Panc1 (cell line): ENCODE results near the gene APOM. TPM values are rescaled to one million over a fixed set of nuclear protein-coding genes. Genes with fewer than 3 reads are reported as not detected.
A peak's percentile ranks its signal among the peaks of the same experiment; 100 is the strongest.

Source experiments
- ATAC-seq: fragments of 200-7000 bp; cut with Tn5 transposase; 2 replicates; pipeline ENCODE4 v1.9.1; 2020; ENCODE audit warnings: mild to moderate bottlenecking, moderate library complexity
- BruUV-seq: library from RNA; stranded (reverse); fragments of 400-500 nt; replicated peaks from 2 replicates; lab custom pipeline; 2021; lab: Mats Ljungman, UMichigan
- CTCF ChIA-PET: fragments of 300-600 bp; sonication (Branson Sonifier 250); formaldehyde crosslinking; loops from one replicate; lab custom pipeline; 2022; ENCODE audit warnings: antibody characterized with exemption; lab: Charles Lee
- POLR2A ChIA-PET: fragments of 300-600 bp; sonication (Branson Sonifier 250); formaldehyde crosslinking; loops from one replicate; lab custom pipeline; 2022; ENCODE audit warnings: antibody characterized with exemption; lab: Charles Lee
- DNase-seq: peaks from one replicate; pipeline ENCODE4 v3.0.0-alpha.2; 2010; ENCODE audit warnings: low read depth, low spot score
- H3K27ac ChIP-seq: 2 replicates; pipeline ENCODE4 v1.5.1; 2011; ENCODE audit warnings: mild to moderate bottlenecking, low read length, inconsistent platforms
- H3K27me3 ChIP-seq: fragments of 200-500 bp; sonication (Bioruptor generic); 2 replicates; pipeline ENCODE4 v1.6.0; 2014; ENCODE audit warnings: low read length, inconsistent platforms; ENCODE audit not compliant: control insufficient read depth, insufficient read depth
- H3K36me3 ChIP-seq: fragments of 200-500 bp; sonication (Bioruptor generic); 2 replicates; pipeline ENCODE4 v1.5.1; 2014; ENCODE audit warnings: inconsistent platforms, mild to moderate bottlenecking, low read length, moderate library complexity; ENCODE audit not compliant: control insufficient read depth, insufficient read depth
- H3K4me1 ChIP-seq: 2 replicates; pipeline ENCODE4 v1.5.1; 2011; ENCODE audit warnings: inconsistent platforms, mild to moderate bottlenecking, low read length, moderate library complexity; ENCODE audit not compliant: control insufficient read depth, insufficient read depth
- H3K4me3 ChIP-seq, 2 experiments: 2 replicates each; pipeline ENCODE4 v1.5.1; 2011 to 2012; ENCODE audit warnings: low read depth in 2 of 2, low read length in 2 of 2, mild to moderate bottlenecking in 2 of 2, inconsistent platforms in 1 of 2, moderate library complexity in 1 of 2
- H3K9me3 ChIP-seq: fragments of 200-500 bp; sonication (Bioruptor generic); 2 replicates; pipeline ENCODE4 v1.5.1; 2014; ENCODE audit warnings: low read depth, mild to moderate bottlenecking, inconsistent platforms, low read length, moderate library complexity; ENCODE audit not compliant: control insufficient read depth, insufficient read depth
- POLR2AphosphoS5 ChIP-seq: IDR thresholded peaks from 2 replicates; pipeline ENCODE4 v1.6.1; 2012; ENCODE audit warnings: mild to moderate bottlenecking, low read depth, low read length, moderate library complexity
- SIN3A ChIP-seq: IDR thresholded peaks from 2 replicates; pipeline ENCODE4 v1.6.1; 2012; ENCODE audit warnings: low read depth, mild to moderate bottlenecking, low read length, moderate library complexity, borderline replicate concordance; ENCODE audit not compliant: insufficient read depth
- TCF7L2 ChIP-seq: IDR thresholded peaks from 2 replicates; pipeline ENCODE4 v1.6.1; 2011; ENCODE audit warnings: mild to moderate bottlenecking, low read depth, low read length, inconsistent platforms
- in situ Hi-C: cut with HindIII; loops from 2 replicates; pipeline ENCODE4 v1.10.0; 2016; ENCODE audit warnings: low sequenced_read_pairs, low pct_unique_long_range_greater_than_20kb
- intact Hi-C: fragments of 100-400 bp; cut with micrococcal nuclease; formaldehyde crosslinking; loops from one replicate; pipeline ENCODE4 v1.10.0; 2022; ENCODE audit not compliant: unreplicated experiment
- total RNA-seq: library from RNA; stranded (reverse); gene quantifications from one replicate; pipeline ENCODE4 v1.2.1, GENCODE V29; 2021; ENCODE audit not compliant: unreplicated experiment
- TF ChIP-seq, protein P1 (sequence below): fragments of 450-650 bp; IDR thresholded peaks from 2 replicates; pipeline ENCODE4 v1.5.1; 2017; ENCODE audit warnings: mild to moderate bottlenecking
- TF ChIP-seq, protein P2 (sequence below), 2 experiments: IDR thresholded peaks; 2 replicates each; pipeline ENCODE4 v1.6.1; 2011 to 2012; ENCODE audit warnings: low read depth in 2 of 2, control low read depth in 1 of 2, low read length in 1 of 2, mild to moderate bottlenecking in 1 of 2, moderate library complexity in 1 of 2; ENCODE audit not compliant: insufficient read depth in 1 of 2

APOM gene
- total RNA-seq, 1 experiment from 2014 or later: 1.8 TPM

DNA sequence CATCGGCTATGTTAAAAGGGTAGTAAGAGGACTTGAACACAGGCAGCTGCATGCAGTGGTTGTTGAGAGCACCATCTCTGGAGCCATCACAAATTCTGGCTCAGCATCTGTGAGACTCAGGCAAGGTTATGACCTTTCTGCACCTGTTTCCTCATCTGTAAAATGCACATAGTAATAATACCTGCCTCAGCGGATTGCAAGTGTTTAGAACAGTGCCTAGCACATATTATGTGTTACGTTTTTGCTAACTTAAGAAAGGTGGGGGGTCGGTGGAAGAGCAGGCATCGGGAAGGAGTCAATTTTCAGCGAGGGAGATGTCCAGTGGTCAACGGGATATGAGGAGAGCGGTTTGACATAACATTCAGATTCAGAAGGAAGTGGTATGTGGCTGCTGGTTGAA, 22.3 kb downstream of the APOM start:
- CTCF ChIA-PET: no interaction called here

DNA sequence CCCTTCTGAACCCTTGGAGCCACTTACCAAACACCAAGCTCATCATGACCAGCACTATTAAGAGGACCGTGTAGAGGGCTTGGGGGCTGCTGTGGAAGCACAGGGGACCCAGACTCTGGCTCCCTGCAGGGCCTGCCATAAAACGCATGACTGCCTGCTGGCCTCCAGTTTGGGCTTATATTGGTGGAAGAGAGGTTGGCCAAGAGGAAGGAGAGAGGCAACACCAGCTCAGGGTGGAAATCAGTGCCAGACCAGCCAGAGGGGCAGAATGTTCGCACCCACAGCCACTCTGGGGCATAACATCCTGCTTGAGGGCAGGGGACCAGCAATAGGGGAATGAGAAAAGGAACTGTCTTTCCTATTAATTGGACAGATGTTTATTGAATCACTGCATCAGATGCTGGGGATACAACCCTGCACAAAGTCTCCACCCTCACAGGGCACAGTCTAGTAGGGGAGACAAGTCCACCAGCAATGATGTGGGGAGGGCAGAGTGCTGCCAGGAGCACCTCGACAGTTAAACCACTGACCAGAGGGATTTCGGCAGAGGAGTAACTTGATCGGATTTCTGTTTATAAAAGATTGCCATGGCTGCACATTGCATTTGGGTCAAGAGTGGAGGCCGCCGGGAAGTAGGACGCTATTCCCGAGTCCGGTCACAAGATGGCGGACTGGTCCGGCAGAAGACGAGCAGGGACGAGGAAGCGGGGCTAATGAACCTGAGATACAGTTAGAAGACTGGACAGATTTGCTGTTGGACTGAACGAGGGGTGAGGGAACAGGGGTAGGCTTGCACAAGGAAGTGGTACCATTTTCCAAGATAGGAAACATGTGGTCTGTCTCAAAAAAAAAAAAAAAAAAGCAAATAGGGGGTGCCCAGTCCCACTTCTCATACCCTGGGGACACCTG, 24.8 kb downstream of the APOM start, which contains the start of gene LY6G5C:
LY6G5C (minus strand) TSS at position 842 of the 909 bp plus-strand sequence; CDS start at position 148, 694 bp downstream.
- BruUV-seq: no TSS peak
- intact Hi-C loops (loop anchor here (5.0 kb wide), 2 partner anchors 92 to 152 kb away; no protein-coding TSS in a partner anchor), in situ Hi-C loops (no loop called here)
- POLR2A ChIA-PET: interaction anchor here (0.7 kb wide), 1 partner anchor 61 kb away, joined by 11 read pairs; no protein-coding TSS in a partner anchor
- no peak within 1 kb of the TSS; the same call in 1 of the 2 replicates for H3K27ac ChIP-seq
- TF ChIP-seq TCF7L2: no peak
- TF ChIP-seq, protein P1, sequence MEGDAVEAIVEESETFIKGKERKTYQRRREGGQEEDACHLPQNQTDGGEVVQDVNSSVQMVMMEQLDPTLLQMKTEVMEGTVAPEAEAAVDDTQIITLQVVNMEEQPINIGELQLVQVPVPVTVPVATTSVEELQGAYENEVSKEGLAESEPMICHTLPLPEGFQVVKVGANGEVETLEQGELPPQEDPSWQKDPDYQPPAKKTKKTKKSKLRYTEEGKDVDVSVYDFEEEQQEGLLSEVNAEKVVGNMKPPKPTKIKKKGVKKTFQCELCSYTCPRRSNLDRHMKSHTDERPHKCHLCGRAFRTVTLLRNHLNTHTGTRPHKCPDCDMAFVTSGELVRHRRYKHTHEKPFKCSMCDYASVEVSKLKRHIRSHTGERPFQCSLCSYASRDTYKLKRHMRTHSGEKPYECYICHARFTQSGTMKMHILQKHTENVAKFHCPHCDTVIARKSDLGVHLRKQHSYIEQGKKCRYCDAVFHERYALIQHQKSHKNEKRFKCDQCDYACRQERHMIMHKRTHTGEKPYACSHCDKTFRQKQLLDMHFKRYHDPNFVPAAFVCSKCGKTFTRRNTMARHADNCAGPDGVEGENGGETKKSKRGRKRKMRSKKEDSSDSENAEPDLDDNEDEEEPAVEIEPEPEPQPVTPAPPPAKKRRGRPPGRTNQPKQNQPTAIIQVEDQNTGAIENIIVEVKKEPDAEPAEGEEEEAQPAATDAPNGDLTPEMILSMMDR: peak; percentile 86
- no peaks in the 10 kb centered on the region for H3K36me3 ChIP-seq
- ATAC-seq: peak; percentile 92
- peak; percentile 30 for DNase-seq
- H3K27me3 ChIP-seq: no peaks in the 10 kb centered on the region
- H3K4me1 ChIP-seq: peaks cover 4% of the 10 kb centered on the region; the same call in 1 of the 2 replicates
- H3K4me3 ChIP-seq: no peak within 1 kb of the TSS; a peak in 1 of 4 replicates
- H3K9me3 ChIP-seq: no peaks in the 10 kb centered on the region
- CTCF ChIA-PET: interaction anchor here (0.5 to 0.6 kb wide), 2 partner anchors 13 to 257 kb away, joined by 3 to 6 read pairs; no protein-coding TSS in a partner anchor

More for the DNA sequence above, 22.3 kb downstream of the APOM start:
- Histone ChIP-seq H3K36me3 (no peaks in the 10 kb centered on the region), H3K27me3 (no peaks in the 10 kb centered on the region), H3K9me3 (no peaks in the 10 kb centered on the region), H3K27ac (no peak overlapping the region), H3K4me1 (peaks cover 4% of the 10 kb centered on the region; the same call in 1 of the 2 replicates), H3K4me3 (no peak overlapping the region)
- no peak for ATAC-seq
- DNase-seq: no peak
- POLR2A ChIA-PET: no interaction called here
- intact Hi-C loops: no loop called here
- TF ChIP-seq, protein P2, sequence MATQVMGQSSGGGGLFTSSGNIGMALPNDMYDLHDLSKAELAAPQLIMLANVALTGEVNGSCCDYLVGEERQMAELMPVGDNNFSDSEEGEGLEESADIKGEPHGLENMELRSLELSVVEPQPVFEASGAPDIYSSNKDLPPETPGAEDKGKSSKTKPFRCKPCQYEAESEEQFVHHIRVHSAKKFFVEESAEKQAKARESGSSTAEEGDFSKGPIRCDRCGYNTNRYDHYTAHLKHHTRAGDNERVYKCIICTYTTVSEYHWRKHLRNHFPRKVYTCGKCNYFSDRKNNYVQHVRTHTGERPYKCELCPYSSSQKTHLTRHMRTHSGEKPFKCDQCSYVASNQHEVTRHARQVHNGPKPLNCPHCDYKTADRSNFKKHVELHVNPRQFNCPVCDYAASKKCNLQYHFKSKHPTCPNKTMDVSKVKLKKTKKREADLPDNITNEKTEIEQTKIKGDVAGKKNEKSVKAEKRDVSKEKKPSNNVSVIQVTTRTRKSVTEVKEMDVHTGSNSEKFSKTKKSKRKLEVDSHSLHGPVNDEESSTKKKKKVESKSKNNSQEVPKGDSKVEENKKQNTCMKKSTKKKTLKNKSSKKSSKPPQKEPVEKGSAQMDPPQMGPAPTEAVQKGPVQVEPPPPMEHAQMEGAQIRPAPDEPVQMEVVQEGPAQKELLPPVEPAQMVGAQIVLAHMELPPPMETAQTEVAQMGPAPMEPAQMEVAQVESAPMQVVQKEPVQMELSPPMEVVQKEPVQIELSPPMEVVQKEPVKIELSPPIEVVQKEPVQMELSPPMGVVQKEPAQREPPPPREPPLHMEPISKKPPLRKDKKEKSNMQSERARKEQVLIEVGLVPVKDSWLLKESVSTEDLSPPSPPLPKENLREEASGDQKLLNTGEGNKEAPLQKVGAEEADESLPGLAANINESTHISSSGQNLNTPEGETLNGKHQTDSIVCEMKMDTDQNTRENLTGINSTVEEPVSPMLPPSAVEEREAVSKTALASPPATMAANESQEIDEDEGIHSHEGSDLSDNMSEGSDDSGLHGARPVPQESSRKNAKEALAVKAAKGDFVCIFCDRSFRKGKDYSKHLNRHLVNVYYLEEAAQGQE (IDR thresholded peaks at IDR 0.05; ENCODE audit: insufficient read depth in 1 of 2, low read depth in 2 of 2, low read length in 1 of 2): no peak
- TF ChIP-seq TCF7L2 (no peak), SIN3A (no peak), POLR2AphosphoS5 (no peak)
- TF ChIP-seq, protein P1: no peak
- in situ Hi-C loops: no loop called here
- BruUV-seq: no TSS peak
